GM21390 (cell line): ENCODE data around the gene CSRP1.
"Not testable (repeated sequence)": the region's sequence is repeated elsewhere in the genome, so short reads cannot be mapped to it uniquely, and the experiment has no call there.

Source experiments
- ATAC-seq: cut with Tn5 transposase; IDR thresholded peaks from one replicate; pipeline ENCODE4 v1.9.1; 2021; ENCODE audit not compliant: unreplicated experiment

CSRP1 gene

GRCh38 chr1:201506557-201507359 is at the start of gene CSRP1:
Gene CSRP1, minus strand, starts transcription at chr1:201507123. Its CDS starts 10,820 bp downstream, at chr1:201496303.
- peak; percentile 91 for ATAC-seq

GRCh38 chr1:201555593-201555945 is 48.6 kb upstream of the CSRP1 start:
- ATAC-seq, result no peak

GRCh38 chr1:201554789-201555592 is 48.1 kb upstream of the CSRP1 start:
- no peak for ATAC-seq

- ATAC-seq, result no peak
Observed at GRCh38 chr1:201554190-201554600, 47.3 kb upstream of the CSRP1 start.

- ATAC-seq, result no peak
Observed at GRCh38 chr1:201553496-201554189, 46.7 kb upstream of the CSRP1 start.

GRCh38 chr1:201552941-201553351 is 46.0 kb upstream of the CSRP1 start:
- ATAC-seq, result no peak

- no peak for ATAC-seq
Observed at GRCh38 chr1:201551877-201552731, 45.2 kb upstream of the CSRP1 start.

- ATAC-seq, result no peak
Observed at GRCh38 chr1:201551096-201551495, 44.2 kb upstream of the CSRP1 start.

- ATAC-seq, result not testable (repeated sequence)
Observed at GRCh38 chr1:201549522-201549921, 42.6 kb upstream of the CSRP1 start.

GRCh38 chr1:201545851-201546492 is 39.0 kb upstream of the CSRP1 start:
- no peak for ATAC-seq

- ATAC-seq, result no peak
Observed at GRCh38 chr1:201544710-201545109, 37.8 kb upstream of the CSRP1 start.

GRCh38 chr1:201543871-201544642 is 37.1 kb upstream of the CSRP1 start:
- no peak for ATAC-seq

GRCh38 chr1:201542309-201543035 is 35.5 kb upstream of the CSRP1 start:
- no peak for ATAC-seq

- no peak for ATAC-seq
Observed at GRCh38 chr1:201540846-201541735, 34.2 kb upstream of the CSRP1 start.

GRCh38 chr1:201539561-201540431 is 32.9 kb upstream of the CSRP1 start:
- no peak for ATAC-seq

- ATAC-seq, result no peak
Observed at GRCh38 chr1:201538612-201539551, 32.0 kb upstream of the CSRP1 start, which contains the start of gene NAV1. Gene NAV1, plus strand, starts transcription at chr1:201539127. Its CDS starts 83,758 bp downstream, at chr1:201622885.
